ENCODE results near the gene BLOC1S1.

DNA sequence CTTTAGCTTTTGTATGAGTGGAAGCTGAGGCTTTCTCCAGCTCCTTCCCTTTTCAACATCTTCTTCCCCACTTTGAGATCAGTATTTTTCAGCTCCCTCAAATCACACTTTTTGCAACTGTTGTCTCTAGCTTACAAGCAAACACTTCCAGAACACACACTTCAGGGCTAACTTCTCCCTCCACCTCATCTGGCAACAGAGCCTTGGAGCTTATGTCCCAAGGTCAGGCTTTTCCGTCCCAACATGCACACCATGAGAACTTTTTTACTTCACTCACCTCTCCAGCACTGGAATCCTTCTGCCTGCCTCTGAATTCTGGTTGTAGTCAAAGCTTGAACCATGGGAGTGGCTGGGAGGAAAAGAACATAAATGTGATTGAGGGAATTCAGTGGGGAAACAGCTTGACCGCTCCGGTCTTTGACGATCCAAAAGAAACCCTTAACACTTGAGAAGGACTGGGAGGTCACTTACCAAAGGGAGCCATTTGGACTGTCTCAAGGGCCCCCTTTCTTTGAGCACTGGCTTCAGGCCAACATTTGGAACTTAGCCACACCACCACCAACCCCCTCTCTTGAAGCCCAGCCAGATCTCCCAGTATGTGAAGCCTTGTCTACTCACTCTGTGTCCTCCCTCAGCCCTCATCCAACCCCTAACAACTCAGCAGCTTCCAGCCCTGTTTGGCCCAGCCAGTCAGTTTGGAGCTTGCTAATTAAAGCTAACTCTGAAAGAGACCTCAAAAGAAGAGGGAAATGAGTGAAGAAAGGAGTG lies 3.9 kb upstream of the BLOC1S1 start:
- TF ChIP-seq, protein P1, sequence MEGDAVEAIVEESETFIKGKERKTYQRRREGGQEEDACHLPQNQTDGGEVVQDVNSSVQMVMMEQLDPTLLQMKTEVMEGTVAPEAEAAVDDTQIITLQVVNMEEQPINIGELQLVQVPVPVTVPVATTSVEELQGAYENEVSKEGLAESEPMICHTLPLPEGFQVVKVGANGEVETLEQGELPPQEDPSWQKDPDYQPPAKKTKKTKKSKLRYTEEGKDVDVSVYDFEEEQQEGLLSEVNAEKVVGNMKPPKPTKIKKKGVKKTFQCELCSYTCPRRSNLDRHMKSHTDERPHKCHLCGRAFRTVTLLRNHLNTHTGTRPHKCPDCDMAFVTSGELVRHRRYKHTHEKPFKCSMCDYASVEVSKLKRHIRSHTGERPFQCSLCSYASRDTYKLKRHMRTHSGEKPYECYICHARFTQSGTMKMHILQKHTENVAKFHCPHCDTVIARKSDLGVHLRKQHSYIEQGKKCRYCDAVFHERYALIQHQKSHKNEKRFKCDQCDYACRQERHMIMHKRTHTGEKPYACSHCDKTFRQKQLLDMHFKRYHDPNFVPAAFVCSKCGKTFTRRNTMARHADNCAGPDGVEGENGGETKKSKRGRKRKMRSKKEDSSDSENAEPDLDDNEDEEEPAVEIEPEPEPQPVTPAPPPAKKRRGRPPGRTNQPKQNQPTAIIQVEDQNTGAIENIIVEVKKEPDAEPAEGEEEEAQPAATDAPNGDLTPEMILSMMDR (IDR thresholded peaks at IDR 0.05; ENCODE audit: insufficient read depth, low read depth, low read length): no peak
- TF ChIP-seq EZH2 (IDR thresholded peaks at IDR 0.05; ENCODE audit: insufficient read depth, low read length): no peak
